ENCODE results near the gene KMT2E.

GRCh38 chr7:105055084-105055483 lies 41.1 kb downstream of the KMT2E start:
- TF ChIP-seq CTCF (IDR thresholded peaks at IDR 0.05) (no peak), ZFX (IDR thresholded peaks at IDR 0.05; ENCODE audit: borderline replicate concordance) (no peak)
